HepG2 (cell line): ENCODE data around the gene CPEB3. TPM values are rescaled to one million over a fixed set of nuclear protein-coding genes. Genes with fewer than 3 reads are reported as not detected.

Experiments used
- ATAC-seq: fragments of 200-7000 bp; cut with Tn5 transposase; 3 replicates; pipeline ENCODE4 v1.9.1; 2020; ENCODE audit warnings: mild to moderate bottlenecking, moderate library complexity
- BruUV-seq: library from RNA; stranded (reverse); fragments of 400-500 nt; replicated peaks from 2 replicates; lab custom pipeline; 2021; lab: Mats Ljungman, UMichigan
- CTCF ChIA-PET: fragments of 300-600 bp; formaldehyde crosslinking; extraction: SDS; loops from one replicate; lab custom pipeline; 2021; ENCODE audit warnings: low total read pairs, inconsistent platforms, low intra/inter-chr PET ratio; lab: Yijun Ruan, JAX
- POLR2A ChIA-PET: fragments of 350-600 bp; sonication (Branson Sonifier 250); formaldehyde crosslinking; loops from one replicate; lab custom pipeline; 2020; ENCODE audit warnings: antibody characterized with exemption, inconsistent platforms; lab: Yijun Ruan, JAX
- DNase-seq: peaks from one replicate; pipeline ENCODE4 v3.0.0-alpha.2; 2015; ENCODE audit warnings: low spot score
- FAIRE-seq: peaks from 3 replicates; lab custom pipeline; 2011; peaks lifted over from hg19 to GRCh38; lab: Jason Lieb, UNC
- H2AFZ ChIP-seq: one replicate; pipeline ENCODE4 v1.6.1; 2011; ENCODE audit warnings: low read length, inconsistent platforms
- H3K27ac ChIP-seq: fragments of 300-600 bp; 3 replicates; pipeline ENCODE4 v1.8.0; 2011; ENCODE audit warnings: mixed run types, mild to moderate bottlenecking, mixed read lengths, low read length, inconsistent platforms; ENCODE audit not compliant: insufficient read depth; ENCODE audit errors: extremely low read length
- H3K27me3 ChIP-seq, 2 experiments: fragments of 200-600 bp in 1 of 2; 2 replicates in 1 of 2; 3 replicates in 1 of 2; pipeline versions ENCODE4 v1.6.0 to v1.8.0; 2011; ENCODE audit warnings: low read length in 2 of 2, mild to moderate bottlenecking in 2 of 2, moderate library complexity in 2 of 2, inconsistent platforms in 1 of 2; ENCODE audit not compliant: insufficient read depth in 2 of 2, control insufficient read depth in 1 of 2
- H3K36me3 ChIP-seq, 2 experiments: fragments of 200-600 bp in 1 of 2; replicated peaks in 1 of 2; 2 replicates in 1 of 2; 3 replicates in 1 of 2; pipeline versions ENCODE4 v1.5.1 to v1.8.0; 2011; ENCODE audit warnings: low read length in 2 of 2, inconsistent platforms in 1 of 2; ENCODE audit not compliant: insufficient read depth in 2 of 2, control insufficient read depth in 1 of 2
- H3K4me1 ChIP-seq: 2 replicates; pipeline ENCODE4 v1.5.1; 2012; ENCODE audit warnings: low read length, inconsistent platforms; ENCODE audit not compliant: insufficient read depth
- H3K4me2 ChIP-seq: 2 replicates; pipeline ENCODE4 v1.6.0; 2011; ENCODE audit warnings: low read depth, low read length, inconsistent platforms
- H3K4me3 ChIP-seq, 3 experiments: fragments of 200-600 bp in 1 of 3; sonication (generic), shearing (Covaris generic) in 1 of 3; replicated peaks in 1 of 3; 2 replicates each; pipeline ENCODE4 v1.5.1; 2011 to 2016; ENCODE audit warnings: low read length in 3 of 3, inconsistent platforms in 2 of 3, low read depth in 2 of 3, mild to moderate bottlenecking in 2 of 3, control low read depth in 1 of 3, mixed read lengths in 1 of 3; ENCODE audit not compliant: insufficient read depth in 1 of 3
- H3K79me2 ChIP-seq: one replicate; pipeline ENCODE4 v1.6.1; 2011; ENCODE audit warnings: low read length, inconsistent platforms; ENCODE audit not compliant: insufficient read depth
- H3K9ac ChIP-seq: 2 replicates; pipeline ENCODE4 v1.6.0; 2011; ENCODE audit warnings: mild to moderate bottlenecking, low read depth, low read length, inconsistent platforms; ENCODE audit not compliant: insufficient read depth
- H3K9me3 ChIP-seq: 2 replicates; pipeline ENCODE4 v1.5.1; 2012; ENCODE audit warnings: mild to moderate bottlenecking, low read length
- H4K20me1 ChIP-seq: 2 replicates; pipeline ENCODE4 v1.6.0; 2011; ENCODE audit warnings: inconsistent platforms, mild to moderate bottlenecking, low read length, moderate library complexity; ENCODE audit not compliant: insufficient read depth
- IRX3 ChIP-seq: sonication (generic); formaldehyde crosslinking; IDR thresholded peaks from 2 replicates; pipeline ENCODE4 v1.8.1; 2023; ENCODE audit warnings: mild to moderate bottlenecking, low read depth, missing genetic modification reagents, borderline replicate concordance
- NCOA5 ChIP-seq: sonication (generic); formaldehyde crosslinking; IDR thresholded peaks from 2 replicates; pipeline ENCODE4 v1.4.0; 2020; ENCODE audit warnings: missing genetic modification reagents
- THYN1 ChIP-seq: sonication (generic); formaldehyde crosslinking; IDR thresholded peaks from 2 replicates; pipeline ENCODE4 v1.8.1; 2023; ENCODE audit warnings: low read depth, mild to moderate bottlenecking, moderate library complexity, missing genetic modification reagents, borderline replicate concordance
- ZKSCAN5 ChIP-seq: sonication (generic); formaldehyde crosslinking; IDR thresholded peaks from 2 replicates; pipeline ENCODE4 v1.5.1; 2020; ENCODE audit warnings: mild to moderate bottlenecking, missing genetic modification reagents
- ZNF589 ChIP-seq: sonication (generic); formaldehyde crosslinking; conservative IDR thresholded peaks from 2 replicates; pipeline ENCODE4 v1.8.0; 2022; ENCODE audit warnings: mild to moderate bottlenecking, moderate library complexity, missing genetic modification reagents
- ZNF780A ChIP-seq: sonication (generic); formaldehyde crosslinking; IDR thresholded peaks from 2 replicates; pipeline ENCODE4 v1.8.0; 2022; ENCODE audit warnings: mild to moderate bottlenecking, missing genetic modification reagents, moderate library complexity
- in situ Hi-C: cut with HindIII; loops from 2 replicates; pipeline ENCODE4 v1.10.0; 2017; ENCODE audit warnings: low pct_unique_long_range_greater_than_20kb; ENCODE audit not compliant: extremely low pct_ligation_motif_present
- intact Hi-C: fragments of 100-400 bp; cut with micrococcal nuclease; formaldehyde crosslinking; loops from one replicate; pipeline ENCODE4 v1.10.0; 2022; ENCODE audit not compliant: unreplicated experiment
- polyA plus RNA-seq, 8 experiments: library from polyadenylated mRNA; depleted of rRNA in 3 of 8; stranded (reverse) in 7 of 8; unstranded in 1 of 8; fragments of >200 nt; fragmentation: Illumina TruSeq in 4 of 8; extraction: Trizol in 4 of 8; gene quantifications; 2 replicates each; pipeline versions ENCODE4 v1.2.1 to v1.2.3, GENCODE V29; 2011 to 2016; ENCODE audit warnings: low read depth in 4 of 8, missing spikeins in 1 of 8, mixed read lengths in 1 of 8; ENCODE audit not compliant: insufficient read depth in 1 of 8
- total RNA-seq, 5 experiments: library from RNA; depleted of rRNA; stranded (reverse); fragments of >200 nt; fragmentation: Illumina TruSeq; extraction: Trizol; gene quantifications; 2 replicates each; pipeline ENCODE4 v1.2.3, GENCODE V29; 2016; ENCODE audit warnings: low read depth in 1 of 5
- TF ChIP-seq, protein P1 (sequence below): sonication (generic); formaldehyde crosslinking; conservative IDR thresholded peaks from 2 replicates; pipeline ENCODE4 v1.4.0; 2020; ENCODE audit warnings: missing genetic modification reagents
- TF ChIP-seq, protein P2 (sequence below): sonication (generic); formaldehyde crosslinking; IDR thresholded peaks from 2 replicates; pipeline ENCODE4 v1.5.1; 2020; ENCODE audit warnings: mild to moderate bottlenecking, missing genetic modification reagents

CPEB3 gene
- total and polyA plus RNA-seq, 2 of the 13 experiments (the other 11 are each of a cell fraction or from before 2014, with no cell fraction given), result 0.66 to 0.70 TPM

DNA sequence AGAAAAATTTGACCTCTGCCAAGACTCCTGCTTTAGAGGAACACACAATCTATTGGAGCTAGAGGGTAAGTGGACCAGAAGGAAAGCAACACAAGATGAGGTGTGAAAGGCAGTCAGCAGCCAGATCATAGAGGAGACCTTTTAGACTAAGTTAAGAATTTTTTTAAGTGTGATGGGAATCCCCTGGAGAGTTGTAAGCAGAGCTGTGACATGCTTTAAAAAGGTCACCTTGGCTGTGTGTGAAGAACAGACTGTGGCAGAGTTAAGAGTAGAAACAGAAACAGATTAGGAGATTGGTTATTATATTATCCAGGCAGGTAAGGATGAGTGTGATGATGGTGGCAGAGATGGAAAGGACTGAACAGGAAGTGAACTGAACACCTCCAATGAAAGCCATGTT lies 23.5 kb downstream of the CPEB3 start:
- Histone ChIP-seq H3K9me3 (no peaks in the 10 kb centered on the region), H3K4me2 (no peak overlapping the region), H2AFZ (no peak overlapping the region), H3K27me3 (no peaks in the 10 kb centered on the region; a peak in 1 of 5 replicates), H3K36me3 (no peaks in the 10 kb centered on the region), H3K9ac (no peak overlapping the region), H3K4me3 (no peak overlapping the region), H3K4me1 (no peaks in the 10 kb centered on the region), H3K27ac (no peak overlapping the region), H3K79me2 (no peaks in the 10 kb centered on the region), H4K20me1 (no peaks in the 10 kb centered on the region)
- POLR2A ChIA-PET, result no interaction called here
- BruUV-seq, result no TSS peak
- TF ChIP-seq ZNF780A (no peak), IRX3 (CRISPR knock-in tag) (no peak), ZKSCAN5 (CRISPR knock-in tag) (no peak), THYN1 (no peak), NCOA5 (CRISPR knock-in tag) (no peak), ZNF589 (CRISPR knock-in tag) (no peak)
- TF ChIP-seq, protein P1, sequence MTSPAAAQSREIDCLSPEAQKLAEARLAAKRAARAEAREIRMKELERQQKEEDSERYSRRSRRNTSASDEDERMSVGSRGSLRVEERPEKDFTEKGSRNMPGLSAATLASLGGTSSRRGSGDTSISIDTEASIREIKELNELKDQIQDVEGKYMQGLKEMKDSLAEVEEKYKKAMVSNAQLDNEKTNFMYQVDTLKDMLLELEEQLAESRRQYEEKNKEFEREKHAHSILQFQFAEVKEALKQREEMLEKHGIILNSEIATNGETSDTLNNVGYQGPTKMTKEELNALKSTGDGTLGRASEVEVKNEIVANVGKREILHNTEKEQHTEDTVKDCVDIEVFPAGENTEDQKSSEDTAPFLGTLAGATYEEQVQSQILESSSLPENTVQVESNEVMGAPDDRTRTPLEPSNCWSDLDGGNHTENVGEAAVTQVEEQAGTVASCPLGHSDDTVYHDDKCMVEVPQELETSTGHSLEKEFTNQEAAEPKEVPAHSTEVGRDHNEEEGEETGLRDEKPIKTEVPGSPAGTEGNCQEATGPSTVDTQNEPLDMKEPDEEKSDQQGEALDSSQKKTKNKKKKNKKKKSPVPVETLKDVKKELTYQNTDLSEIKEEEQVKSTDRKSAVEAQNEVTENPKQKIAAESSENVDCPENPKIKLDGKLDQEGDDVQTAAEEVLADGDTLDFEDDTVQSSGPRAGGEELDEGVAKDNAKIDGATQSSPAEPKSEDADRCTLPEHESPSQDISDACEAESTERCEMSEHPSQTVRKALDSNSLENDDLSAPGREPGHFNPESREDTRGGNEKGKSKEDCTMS (CRISPR knock-in tag), result no peak
- TF ChIP-seq, protein P2, sequence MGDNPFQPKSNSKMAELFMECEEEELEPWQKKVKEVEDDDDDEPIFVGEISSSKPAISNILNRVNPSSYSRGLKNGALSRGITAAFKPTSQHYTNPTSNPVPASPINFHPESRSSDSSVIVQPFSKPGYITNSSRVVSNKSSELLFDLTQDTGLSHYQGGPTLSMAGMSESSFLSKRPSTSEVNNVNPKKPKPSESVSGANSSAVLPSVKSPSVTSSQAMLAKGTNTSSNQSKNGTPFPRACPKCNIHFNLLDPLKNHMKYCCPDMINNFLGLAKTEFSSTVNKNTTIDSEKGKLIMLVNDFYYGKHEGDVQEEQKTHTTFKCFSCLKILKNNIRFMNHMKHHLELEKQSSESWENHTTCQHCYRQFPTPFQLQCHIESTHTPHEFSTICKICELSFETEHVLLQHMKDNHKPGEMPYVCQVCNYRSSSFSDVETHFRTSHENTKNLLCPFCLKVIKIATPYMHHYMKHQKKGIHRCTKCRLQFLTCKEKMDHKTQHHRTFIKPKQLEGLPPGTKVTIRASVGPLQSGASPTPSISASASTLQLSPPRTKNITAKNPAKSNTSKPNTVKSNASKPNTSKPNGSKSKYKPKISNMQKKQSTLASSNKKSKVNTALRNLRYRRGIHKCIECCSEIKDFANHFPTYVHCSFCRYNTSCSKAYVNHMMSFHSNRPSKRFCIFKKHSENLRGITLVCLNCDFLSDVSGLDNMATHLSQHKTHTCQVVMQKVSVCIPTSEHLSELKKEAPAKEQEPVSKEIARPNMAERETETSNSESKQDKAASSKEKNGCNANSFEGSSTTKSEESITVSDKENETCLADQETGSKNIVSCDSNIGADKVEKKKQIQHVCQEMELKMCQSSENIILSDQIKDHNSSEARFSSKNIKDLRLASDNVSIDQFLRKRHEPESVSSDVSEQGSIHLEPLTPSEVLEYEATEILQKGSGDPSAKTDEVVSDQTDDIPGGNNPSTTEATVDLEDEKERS, result no peak
- DNase-seq, result no peak
- no peak for FAIRE-seq
- intact Hi-C loops (no loop called here), in situ Hi-C loops (no loop called here)
- CTCF ChIA-PET, result no interaction called here
- no peak for ATAC-seq
